GM18502 (cell line): ENCODE results near the gene SWT1.

Experiments used
- ATAC-seq: cut with Tn5 transposase; IDR thresholded peaks from one replicate; pipeline ENCODE4 v1.9.1; 2021; ENCODE audit warnings: mild to moderate bottlenecking; ENCODE audit not compliant: unreplicated experiment, poor library complexity

The SWT1 gene

GRCh38 chr1:185281245-185281644, 124.3 kb downstream of the SWT1 start:
- ATAC-seq: peak; percentile 76

- ATAC-seq: no peak
Observed at GRCh38 chr1:185284116-185284515, 127.1 kb downstream of the SWT1 start.

- no peak for ATAC-seq
Observed at GRCh38 chr1:185284533-185285276, 127.7 kb downstream of the SWT1 start.

- ATAC-seq: no peak
Observed at GRCh38 chr1:185287451-185287850, 130.5 kb downstream of the SWT1 start.

- no peak for ATAC-seq
Observed at GRCh38 chr1:185288435-185288834, 131.5 kb downstream of the SWT1 start.

- ATAC-seq: no peak
Observed at GRCh38 chr1:185289880-185290279, 132.9 kb downstream of the SWT1 start.

GRCh38 chr1:185291159-185291558, 134.2 kb downstream of the SWT1 start:
- no peak for ATAC-seq

- no peak for ATAC-seq
Observed at GRCh38 chr1:185291652-185292051, 134.7 kb downstream of the SWT1 start.

- no peak for ATAC-seq
Observed at GRCh38 chr1:185292237-185292636, 135.3 kb downstream of the SWT1 start.

- no peak for ATAC-seq
Observed at GRCh38 chr1:185293967-185294542, 137.1 kb downstream of the SWT1 start.

GRCh38 chr1:185295091-185295490, 138.1 kb downstream of the SWT1 start:
- no peak for ATAC-seq

GRCh38 chr1:185297982-185298381, 141.0 kb downstream of the SWT1 start:
- no peak for ATAC-seq

- no peak for ATAC-seq
Observed at GRCh38 chr1:185300152-185300551, 143.2 kb downstream of the SWT1 start.

- no peak for ATAC-seq
Observed at GRCh38 chr1:185305419-185305818, 148.5 kb downstream of the SWT1 start.

GRCh38 chr1:185308126-185308525, 151.2 kb downstream of the SWT1 start:
- no peak for ATAC-seq

GRCh38 chr1:185309566-185309965, 152.6 kb downstream of the SWT1 start:
- no peak for ATAC-seq

- ATAC-seq: no peak
Observed at GRCh38 chr1:185311589-185312225, 154.7 kb downstream of the SWT1 start.

GRCh38 chr1:185312361-185313138, 155.6 kb downstream of the SWT1 start:
- no peak for ATAC-seq

- no peak for ATAC-seq
Observed at GRCh38 chr1:185314411-185314810, 157.4 kb downstream of the SWT1 start.

- peak; percentile 2 for ATAC-seq
Observed at GRCh38 chr1:185315445-185316071, 158.6 kb downstream of the SWT1 start.
